ENCODE results near the gene SEMA6A. TPM values are rescaled to one million over a fixed set of nuclear protein-coding genes. Genes with fewer than 3 reads are reported as not detected.

The SEMA6A gene
- total and polyA plus RNA-seq, 9 of the 15 experiments (the other 6 are each of a cell fraction or from before 2014, with no cell fraction given): 0.04 to 0.42 (median 0.18) TPM; not detected in 5

- TF ChIP-seq, protein P1, sequence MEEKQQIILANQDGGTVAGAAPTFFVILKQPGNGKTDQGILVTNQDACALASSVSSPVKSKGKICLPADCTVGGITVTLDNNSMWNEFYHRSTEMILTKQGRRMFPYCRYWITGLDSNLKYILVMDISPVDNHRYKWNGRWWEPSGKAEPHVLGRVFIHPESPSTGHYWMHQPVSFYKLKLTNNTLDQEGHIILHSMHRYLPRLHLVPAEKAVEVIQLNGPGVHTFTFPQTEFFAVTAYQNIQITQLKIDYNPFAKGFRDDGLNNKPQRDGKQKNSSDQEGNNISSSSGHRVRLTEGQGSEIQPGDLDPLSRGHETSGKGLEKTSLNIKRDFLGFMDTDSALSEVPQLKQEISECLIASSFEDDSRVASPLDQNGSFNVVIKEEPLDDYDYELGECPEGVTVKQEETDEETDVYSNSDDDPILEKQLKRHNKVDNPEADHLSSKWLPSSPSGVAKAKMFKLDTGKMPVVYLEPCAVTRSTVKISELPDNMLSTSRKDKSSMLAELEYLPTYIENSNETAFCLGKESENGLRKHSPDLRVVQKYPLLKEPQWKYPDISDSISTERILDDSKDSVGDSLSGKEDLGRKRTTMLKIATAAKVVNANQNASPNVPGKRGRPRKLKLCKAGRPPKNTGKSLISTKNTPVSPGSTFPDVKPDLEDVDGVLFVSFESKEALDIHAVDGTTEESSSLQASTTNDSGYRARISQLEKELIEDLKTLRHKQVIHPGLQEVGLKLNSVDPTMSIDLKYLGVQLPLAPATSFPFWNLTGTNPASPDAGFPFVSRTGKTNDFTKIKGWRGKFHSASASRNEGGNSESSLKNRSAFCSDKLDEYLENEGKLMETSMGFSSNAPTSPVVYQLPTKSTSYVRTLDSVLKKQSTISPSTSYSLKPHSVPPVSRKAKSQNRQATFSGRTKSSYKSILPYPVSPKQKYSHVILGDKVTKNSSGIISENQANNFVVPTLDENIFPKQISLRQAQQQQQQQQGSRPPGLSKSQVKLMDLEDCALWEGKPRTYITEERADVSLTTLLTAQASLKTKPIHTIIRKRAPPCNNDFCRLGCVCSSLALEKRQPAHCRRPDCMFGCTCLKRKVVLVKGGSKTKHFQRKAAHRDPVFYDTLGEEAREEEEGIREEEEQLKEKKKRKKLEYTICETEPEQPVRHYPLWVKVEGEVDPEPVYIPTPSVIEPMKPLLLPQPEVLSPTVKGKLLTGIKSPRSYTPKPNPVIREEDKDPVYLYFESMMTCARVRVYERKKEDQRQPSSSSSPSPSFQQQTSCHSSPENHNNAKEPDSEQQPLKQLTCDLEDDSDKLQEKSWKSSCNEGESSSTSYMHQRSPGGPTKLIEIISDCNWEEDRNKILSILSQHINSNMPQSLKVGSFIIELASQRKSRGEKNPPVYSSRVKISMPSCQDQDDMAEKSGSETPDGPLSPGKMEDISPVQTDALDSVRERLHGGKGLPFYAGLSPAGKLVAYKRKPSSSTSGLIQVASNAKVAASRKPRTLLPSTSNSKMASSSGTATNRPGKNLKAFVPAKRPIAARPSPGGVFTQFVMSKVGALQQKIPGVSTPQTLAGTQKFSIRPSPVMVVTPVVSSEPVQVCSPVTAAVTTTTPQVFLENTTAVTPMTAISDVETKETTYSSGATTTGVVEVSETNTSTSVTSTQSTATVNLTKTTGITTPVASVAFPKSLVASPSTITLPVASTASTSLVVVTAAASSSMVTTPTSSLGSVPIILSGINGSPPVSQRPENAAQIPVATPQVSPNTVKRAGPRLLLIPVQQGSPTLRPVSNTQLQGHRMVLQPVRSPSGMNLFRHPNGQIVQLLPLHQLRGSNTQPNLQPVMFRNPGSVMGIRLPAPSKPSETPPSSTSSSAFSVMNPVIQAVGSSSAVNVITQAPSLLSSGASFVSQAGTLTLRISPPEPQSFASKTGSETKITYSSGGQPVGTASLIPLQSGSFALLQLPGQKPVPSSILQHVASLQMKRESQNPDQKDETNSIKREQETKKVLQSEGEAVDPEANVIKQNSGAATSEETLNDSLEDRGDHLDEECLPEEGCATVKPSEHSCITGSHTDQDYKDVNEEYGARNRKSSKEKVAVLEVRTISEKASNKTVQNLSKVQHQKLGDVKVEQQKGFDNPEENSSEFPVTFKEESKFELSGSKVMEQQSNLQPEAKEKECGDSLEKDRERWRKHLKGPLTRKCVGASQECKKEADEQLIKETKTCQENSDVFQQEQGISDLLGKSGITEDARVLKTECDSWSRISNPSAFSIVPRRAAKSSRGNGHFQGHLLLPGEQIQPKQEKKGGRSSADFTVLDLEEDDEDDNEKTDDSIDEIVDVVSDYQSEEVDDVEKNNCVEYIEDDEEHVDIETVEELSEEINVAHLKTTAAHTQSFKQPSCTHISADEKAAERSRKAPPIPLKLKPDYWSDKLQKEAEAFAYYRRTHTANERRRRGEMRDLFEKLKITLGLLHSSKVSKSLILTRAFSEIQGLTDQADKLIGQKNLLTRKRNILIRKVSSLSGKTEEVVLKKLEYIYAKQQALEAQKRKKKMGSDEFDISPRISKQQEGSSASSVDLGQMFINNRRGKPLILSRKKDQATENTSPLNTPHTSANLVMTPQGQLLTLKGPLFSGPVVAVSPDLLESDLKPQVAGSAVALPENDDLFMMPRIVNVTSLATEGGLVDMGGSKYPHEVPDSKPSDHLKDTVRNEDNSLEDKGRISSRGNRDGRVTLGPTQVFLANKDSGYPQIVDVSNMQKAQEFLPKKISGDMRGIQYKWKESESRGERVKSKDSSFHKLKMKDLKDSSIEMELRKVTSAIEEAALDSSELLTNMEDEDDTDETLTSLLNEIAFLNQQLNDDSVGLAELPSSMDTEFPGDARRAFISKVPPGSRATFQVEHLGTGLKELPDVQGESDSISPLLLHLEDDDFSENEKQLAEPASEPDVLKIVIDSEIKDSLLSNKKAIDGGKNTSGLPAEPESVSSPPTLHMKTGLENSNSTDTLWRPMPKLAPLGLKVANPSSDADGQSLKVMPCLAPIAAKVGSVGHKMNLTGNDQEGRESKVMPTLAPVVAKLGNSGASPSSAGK (IDR thresholded peaks at IDR 0.05): no peak
Observed at GRCh38 chr5:116507051-116507537, 67.5 kb downstream of the SEMA6A start (continued).

Data from K562 (cell line).